Omental fat pad (tissue), 4 donors: Measurements from ENCODE around the gene TAB2. TPM values are rescaled to one million over a fixed set of nuclear protein-coding genes. Genes with fewer than 3 reads are reported as not detected.
"Not testable (repeated sequence)": the region's sequence is repeated elsewhere in the genome, so short reads cannot be mapped to it uniquely, and the experiment has no call there.

Source experiments
- ATAC-seq: fragments of 150-250 bp; one replicate; pipeline ENCODE4 v1.9.1; 2016; ENCODE audit warnings: mild to moderate bottlenecking, moderate library complexity; ENCODE audit not compliant: low FRiP score
- DNase-seq: peaks from one replicate; pipeline ENCODE4 v3.0.0-alpha.2; 2019; ENCODE audit warnings: low spot score
- CTCF ChIP-seq, 3 donors: fragments of 450-650 bp; IDR thresholded peaks; one replicate each; pipeline ENCODE4 v1.5.1; 2016 to 2017; ENCODE audit warnings: antibody characterized with exemption in 3 of 3, mild to moderate bottlenecking in 3 of 3, moderate library complexity in 2 of 3
- total RNA-seq, 4 donors: library from RNA; depleted of rRNA; stranded (reverse); fragments of >200 nt; gene quantifications; one replicate each; pipeline ENCODE4 v1.1.0, GENCODE V29; 2016

Gene TAB2
- total RNA-seq, 4 donors from 2014 or later: 40.0 to 88.4 (median 58.6) TPM

GRCh38 chr6:149336609-149336928 lies 19.1 kb downstream of the TAB2 start:
- ATAC-seq: no peak
- no peak for TF ChIP-seq CTCF (IDR thresholded peaks at IDR 0.05)
- DNase-seq: no peak

GRCh38 chr6:149337320-149337719 lies 19.8 kb downstream of the TAB2 start:
- ATAC-seq: no peak
- TF ChIP-seq CTCF (IDR thresholded peaks at IDR 0.05): no peak
- DNase-seq: no peak

- TF ChIP-seq CTCF (IDR thresholded peaks at IDR 0.05): no peak
- DNase-seq (no peak), ATAC-seq (no peak)
These were observed 22.7 kb downstream of the TAB2 start for GRCh38 chr6:149340200-149340599.

GRCh38 chr6:149342525-149342924 lies 25.0 kb downstream of the TAB2 start:
- no peak for DNase-seq
- no peak for ATAC-seq
- no peak for TF ChIP-seq CTCF (IDR thresholded peaks at IDR 0.05)

GRCh38 chr6:149343501-149343900 lies 26.0 kb downstream of the TAB2 start:
- no peak for ATAC-seq
- no peak for DNase-seq
- TF ChIP-seq CTCF (IDR thresholded peaks at IDR 0.05): no peak

- no peak for TF ChIP-seq CTCF (IDR thresholded peaks at IDR 0.05)
- DNase-seq (no peak), ATAC-seq (no peak)
These were observed 28.6 kb downstream of the TAB2 start for GRCh38 chr6:149346078-149346477.

GRCh38 chr6:149347067-149347466 lies 29.6 kb downstream of the TAB2 start:
- TF ChIP-seq CTCF (IDR thresholded peaks at IDR 0.05): no peak
- DNase-seq (no peak), ATAC-seq (no peak)

GRCh38 chr6:149349279-149349678 lies 31.8 kb downstream of the TAB2 start:
- ATAC-seq: not testable (repeated sequence)

More at GRCh38 chr6:149349279-149349678, 31.8 kb downstream of the TAB2 start:
- DNase-seq: not testable (repeated sequence)
